Suppressor macrophage (primary cell): ENCODE results near the gene PTGR2.
"Not testable (repeated sequence)": the region's sequence is repeated elsewhere in the genome, so short reads cannot be mapped to it uniquely, and the experiment has no call there.

ENCODE experiments used
- DNase-seq, 4 experiments: peaks; one replicate each; pipeline ENCODE4 v3.0.0-alpha.2; 2020 to 2022

The PTGR2 gene

GRCh38 chr14:73833530-73834260, 17.9 kb upstream of the PTGR2 start:
- DNase-seq = no peak

- DNase-seq = no peak
Observed at GRCh38 chr14:73834261-73834625, 17.4 kb upstream of the PTGR2 start.

DNA sequence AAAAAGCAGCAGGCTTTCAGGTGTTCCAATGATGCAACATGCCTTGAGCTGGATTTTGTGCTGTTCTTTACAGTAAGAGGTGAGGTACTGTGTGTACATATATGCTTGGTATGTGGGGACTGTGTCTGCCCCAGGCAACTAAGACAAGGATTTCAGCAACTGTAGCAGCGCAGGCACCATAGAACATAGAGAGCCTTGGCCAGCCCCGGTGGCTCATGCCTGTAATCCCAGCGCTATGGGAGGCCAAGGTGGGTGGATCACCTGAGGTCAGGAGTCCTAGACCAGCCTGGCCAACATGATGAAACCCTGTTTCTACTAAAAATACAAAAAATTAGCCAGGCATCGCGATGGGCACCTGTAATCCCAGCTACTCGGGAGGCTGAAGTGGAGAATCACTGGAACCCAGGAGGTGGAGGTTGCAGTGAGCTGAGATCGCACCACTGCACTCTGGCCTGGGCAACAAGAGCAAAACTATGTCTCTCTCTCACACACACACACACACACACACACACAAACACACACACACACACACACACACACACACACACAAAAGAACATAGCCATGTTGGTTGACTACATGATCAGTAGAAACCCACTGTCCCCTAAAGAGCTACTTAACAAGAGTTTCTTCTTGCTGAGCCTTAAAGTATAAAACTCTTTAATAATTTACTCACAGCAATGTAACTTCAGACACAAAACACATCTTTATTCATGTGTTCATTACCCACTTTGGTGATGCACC, 13.2 kb upstream of the PTGR2 start:
- not testable (repeated sequence) for DNase-seq

DNA sequence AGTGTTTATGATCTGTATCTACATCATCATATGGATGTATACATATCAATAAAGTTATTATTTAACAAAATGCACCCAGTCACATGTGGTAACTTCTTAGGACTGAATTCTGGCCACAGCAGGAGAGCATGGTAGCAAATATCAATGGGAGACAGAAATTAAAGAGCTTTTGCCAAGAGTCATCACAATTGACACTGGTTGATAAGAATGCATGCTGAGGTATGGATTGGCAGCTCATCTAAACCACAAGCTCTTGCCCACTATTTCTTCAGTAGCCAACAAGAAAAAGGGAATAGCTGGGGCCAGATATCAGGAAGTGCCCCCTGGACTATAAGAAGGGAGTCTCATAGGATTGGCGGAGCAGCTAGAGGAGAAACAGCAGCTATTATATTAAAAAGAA, 9.4 kb upstream of the PTGR2 start:
- no peak for DNase-seq

DNA sequence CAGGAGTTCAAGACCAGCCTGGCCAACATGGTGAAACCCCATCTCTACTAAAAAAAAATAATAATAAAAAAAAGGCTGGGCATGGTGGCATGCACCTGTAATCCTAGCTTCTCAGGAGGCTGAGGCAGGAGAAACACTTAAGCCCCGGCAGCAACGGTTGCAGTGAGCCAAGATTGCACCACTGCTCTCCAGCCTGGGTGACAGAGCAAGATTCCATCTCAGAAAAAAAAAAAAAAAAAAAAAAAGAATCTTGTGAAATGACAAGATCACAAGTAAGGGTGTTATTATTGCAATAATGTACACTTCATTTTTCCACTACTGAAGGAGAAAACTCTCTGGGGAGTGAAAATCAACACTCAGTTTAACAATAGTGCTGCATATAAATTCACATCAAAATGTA, 8.8 kb upstream of the PTGR2 start:
- peak in 3 of 4 experiments; percentile 27 to 55 (median 39) for DNase-seq

- DNase-seq = no peak
Observed at GRCh38 chr14:73843296-73843695, 8.3 kb upstream of the PTGR2 start.

GRCh38 chr14:73846947-73847346, 4.7 kb upstream of the PTGR2 start:
- DNase-seq = no peak

GRCh38 chr14:73851000-73851399, 631 bp upstream of the PTGR2 start:
- DNase-seq = no peak

DNA sequence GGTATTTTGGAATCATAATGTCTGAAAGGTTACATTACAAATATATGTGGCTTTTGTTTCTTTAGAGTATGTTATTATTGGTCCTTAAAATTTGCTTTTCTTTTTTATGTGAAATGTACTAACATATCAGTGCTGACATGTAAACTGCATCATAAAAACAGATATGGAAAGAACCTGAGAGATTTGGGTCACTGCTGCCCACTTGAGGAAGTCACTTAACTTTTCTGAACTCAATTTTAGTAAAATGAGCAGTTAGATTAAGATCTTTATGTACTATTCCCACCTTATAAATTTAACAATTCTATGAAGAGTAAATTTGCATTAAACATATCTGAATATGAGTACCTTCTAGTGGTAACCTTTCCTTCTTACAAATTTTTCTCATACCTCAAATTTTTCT, 7.5 kb downstream of the PTGR2 start:
- DNase-seq = peak in 1 of 4 experiments; percentile 10

- DNase-seq = no peak
Observed at GRCh38 chr14:73861073-73861472, 9.4 kb downstream of the PTGR2 start.

GRCh38 chr14:73862480-73862879, 10.8 kb downstream of the PTGR2 start:
- no peak for DNase-seq

DNA sequence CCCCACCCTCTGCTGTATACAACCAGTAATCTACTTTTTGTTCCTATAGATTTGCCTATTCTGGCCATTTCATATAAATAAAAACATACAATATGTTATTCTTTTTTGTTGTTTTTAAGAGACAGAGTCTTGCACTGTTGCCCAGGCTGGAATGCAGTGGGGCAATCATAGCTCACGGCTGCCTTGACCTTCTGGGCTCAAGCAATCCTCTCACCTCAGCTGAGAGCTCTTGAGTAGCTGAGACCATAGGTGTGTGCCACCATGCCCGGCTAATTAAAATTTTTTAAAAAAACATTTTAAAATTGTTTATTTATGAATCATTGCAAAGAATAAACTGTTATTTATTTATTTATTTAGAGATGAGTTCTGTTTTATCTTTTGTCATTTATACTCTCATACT, 11.6 kb downstream of the PTGR2 start:
- DNase-seq = no peak

DNA sequence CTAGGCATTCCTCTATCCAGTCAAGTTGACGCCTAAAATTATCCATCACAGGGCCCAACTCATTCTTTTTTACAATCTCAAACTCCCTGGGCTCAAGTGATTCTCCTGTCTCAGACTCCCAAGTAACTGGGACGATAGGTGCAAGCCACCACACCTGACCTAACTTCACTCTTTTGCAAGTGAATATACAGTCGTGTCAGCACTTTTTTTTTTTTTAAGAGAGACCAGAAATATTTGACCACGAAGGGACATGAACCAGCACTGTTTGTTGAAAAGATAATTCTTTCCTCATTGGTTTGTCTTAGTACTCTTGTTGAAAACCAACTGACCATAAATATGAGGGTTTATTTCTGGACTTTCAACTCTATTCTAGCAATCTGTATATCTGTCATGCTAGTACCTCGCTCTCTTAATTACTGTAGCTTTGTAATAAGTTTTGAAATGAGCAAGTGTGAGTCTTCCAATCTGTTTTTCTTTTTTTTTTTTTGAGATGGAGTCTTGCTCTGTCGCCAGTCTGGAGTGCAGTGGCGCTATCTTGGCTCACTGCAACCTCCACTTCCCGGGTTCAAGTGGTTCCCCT, 14.0 kb downstream of the PTGR2 start:
- DNase-seq = no peak

GRCh38 chr14:73869754-73870153, 18.1 kb downstream of the PTGR2 start:
- not testable (repeated sequence) for DNase-seq

DNA sequence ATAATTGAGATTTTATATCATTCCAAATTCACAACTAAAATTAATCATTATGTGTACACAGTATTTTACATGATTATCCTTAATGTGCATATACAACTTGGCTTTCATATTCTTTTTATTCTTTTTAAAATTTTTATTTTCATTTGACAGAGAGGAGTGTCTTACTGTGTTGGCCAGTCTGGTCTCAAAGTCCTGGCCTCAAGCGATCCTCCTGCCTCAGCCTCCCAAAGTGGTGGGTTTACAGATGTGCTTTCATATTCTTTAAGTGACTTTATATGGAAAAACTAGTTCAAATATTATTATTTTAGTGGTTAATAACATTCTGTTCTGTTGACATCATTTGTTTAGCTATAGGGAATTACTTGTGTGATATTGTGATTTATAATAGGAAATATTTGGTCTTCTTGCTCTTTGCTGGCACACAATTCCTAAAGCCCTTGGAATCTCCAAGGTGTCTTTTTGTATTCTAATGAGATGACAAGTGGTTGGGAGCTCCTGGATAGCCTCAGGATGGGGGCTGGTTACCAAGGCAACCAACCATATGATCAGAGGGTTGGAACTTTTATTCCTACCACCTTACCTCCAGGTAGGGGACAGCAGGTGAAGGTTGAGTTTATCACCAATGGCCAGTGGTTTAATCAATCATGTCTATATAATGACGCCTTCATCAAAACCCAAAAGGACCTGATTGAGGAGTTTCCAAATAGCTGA, 19.0 kb downstream of the PTGR2 start:
- no peak for DNase-seq

- DNase-seq = no peak
Observed at GRCh38 chr14:73873660-73874059, 22.0 kb downstream of the PTGR2 start.

DNA sequence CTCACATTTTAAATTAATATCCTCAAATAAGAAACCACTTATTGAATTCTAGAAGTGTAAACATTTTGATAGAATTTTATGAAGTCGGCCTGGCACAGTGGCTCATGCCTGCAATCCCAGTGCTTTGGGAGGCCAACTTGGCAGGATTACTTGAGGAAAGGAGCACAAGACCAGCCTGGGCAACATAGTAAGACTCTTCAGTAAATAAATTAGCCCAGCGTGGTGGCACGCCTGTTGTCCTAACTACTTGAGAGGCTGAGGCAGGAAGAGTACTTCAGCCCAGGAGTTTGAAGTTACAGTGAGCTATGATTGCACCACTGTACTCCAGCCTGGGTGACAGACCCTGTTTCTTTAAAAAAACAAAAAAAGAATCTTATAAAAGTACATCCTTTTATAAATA, 26.2 kb downstream of the PTGR2 start:
- DNase-seq = no peak

- no peak for DNase-seq
Observed at GRCh38 chr14:73878436-73878835, 26.8 kb downstream of the PTGR2 start.

DNA sequence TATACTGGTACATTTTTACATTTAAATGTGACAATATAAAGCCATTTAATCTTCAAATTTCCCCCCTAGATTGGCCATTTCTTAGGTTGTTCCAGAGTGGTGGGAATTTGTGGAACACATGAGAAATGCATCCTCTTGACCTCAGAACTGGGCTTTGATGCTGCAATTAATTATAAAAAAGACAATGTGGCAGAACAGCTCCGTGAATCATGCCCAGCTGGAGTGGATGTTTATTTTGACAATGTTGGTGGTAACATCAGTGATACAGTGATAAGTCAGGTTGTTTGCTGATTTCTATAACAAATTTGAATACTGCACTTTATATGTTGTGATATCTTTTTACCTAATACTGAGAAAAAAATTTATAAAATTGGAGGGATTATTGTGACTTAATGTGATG, 27.4 kb downstream of the PTGR2 start:
- no peak for DNase-seq

GRCh38 chr14:73884438-73885190, 33.0 kb downstream of the PTGR2 start:
- DNase-seq = no peak

DNA sequence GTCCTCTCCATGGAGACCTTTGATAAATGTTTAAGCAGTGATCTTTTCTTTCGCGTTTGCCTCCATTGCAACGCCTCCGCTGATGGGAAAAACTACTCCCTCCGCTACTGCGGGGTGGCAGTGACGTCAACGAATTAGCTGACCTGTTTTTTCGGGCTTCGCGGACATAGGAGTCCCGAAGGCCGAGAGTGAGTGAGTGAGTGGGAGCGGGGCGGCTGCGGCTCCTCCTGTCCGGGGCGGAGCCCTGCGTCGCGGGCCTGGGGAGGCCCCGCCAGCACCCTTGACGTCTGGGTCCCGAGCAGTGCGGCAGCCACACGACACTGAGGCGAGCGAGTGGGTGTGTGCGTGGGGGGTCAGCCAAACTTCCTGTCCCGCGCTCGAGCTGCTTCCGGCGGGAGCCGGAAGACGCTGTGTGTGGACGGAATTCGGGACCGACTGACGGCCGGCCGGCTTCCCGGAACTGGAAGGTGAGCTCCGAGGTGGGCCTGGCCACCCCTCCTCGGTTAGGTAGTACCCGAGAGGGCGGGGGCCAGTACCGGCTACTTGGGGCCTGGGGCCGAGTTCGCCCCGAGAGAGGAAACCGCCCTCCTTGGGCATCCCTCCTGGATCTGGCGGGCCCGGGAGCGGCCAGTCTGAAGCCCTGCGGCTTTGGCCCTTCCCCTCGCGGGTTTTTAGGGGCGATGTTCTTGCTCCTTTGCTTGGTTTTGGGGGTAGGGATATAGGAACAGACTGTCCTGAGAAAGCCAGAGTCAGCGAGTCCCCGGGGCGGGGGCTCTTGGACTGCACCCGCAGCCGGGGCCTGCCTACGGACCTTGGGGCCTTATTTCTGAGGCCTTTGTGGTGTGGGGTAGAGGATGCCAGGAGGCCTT, 35.1 kb downstream of the PTGR2 start, which contains the start of gene ZNF410:
Gene ZNF410 (plus strand): TSS at position 411 of the 869 bp plus-strand sequence. CDS start 5,317 bp downstream, outside the sequence.
- DNase-seq = peak; percentile 98 to 100 (median 99)

DNA sequence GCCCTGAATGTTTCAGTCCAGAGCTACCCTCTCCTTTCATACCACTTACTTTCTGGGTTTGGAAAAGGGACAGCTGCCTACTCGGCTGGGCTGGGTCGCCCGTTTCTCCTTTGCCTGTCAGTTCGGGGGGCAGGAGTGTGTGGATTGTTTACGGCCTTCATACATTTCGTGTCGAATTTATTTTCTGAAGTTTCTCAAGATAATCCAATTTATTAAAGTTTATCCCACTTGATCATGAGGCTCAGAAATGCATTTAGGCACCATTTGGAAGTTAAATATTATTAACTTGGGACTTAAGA, 35.6 kb downstream of the PTGR2 start:
- DNase-seq = no peak
